ENCODE measurements around the gene SIPA1L3. TPM values are rescaled to one million over a fixed set of nuclear protein-coding genes. Genes with fewer than 3 reads are reported as not detected.

Gene SIPA1L3
- total and polyA plus RNA-seq, 2 donors from 2014 or later = 5.8 to 61.7 TPM

DNA sequence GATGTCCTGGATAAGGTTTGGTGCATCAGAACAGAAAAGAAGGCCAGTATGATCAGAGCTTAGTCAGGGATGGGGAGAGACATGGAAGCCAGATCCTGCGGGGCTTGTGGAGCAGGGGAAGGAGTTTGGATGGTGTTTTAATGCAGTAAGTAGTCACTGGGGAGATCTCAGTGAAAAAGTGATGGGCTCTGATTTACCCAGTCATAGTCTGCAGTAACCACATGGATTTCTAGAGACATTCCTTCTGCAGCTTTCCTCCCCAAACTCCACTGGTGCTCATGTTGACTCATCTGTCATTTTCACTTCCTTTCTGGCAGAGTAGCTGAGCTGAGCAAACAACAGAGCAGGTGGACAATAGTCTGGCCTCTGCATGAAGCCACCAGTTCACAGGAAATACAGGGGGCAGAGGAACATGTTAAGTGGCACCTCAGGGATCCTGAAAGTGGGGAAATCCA lies 172.9 kb downstream of the SIPA1L3 start:
- Histone ChIP-seq H3K36me3 (ENCODE audit: control insufficient read depth in 2 of 3, insufficient read depth in 3 of 3, low read length in 3 of 3) (peaks cover 0 to 9% (median 0%) of the 10 kb centered on the region in 3 donors), H3K4me3 (ENCODE audit: low read length in 3 of 3) (no peak overlapping the region), H3K9ac (ENCODE audit: low read length in 3 of 3) (no peak overlapping the region), H3K9me3 (ENCODE audit: control insufficient read depth in 2 of 3, insufficient read depth in 1 of 3, low read length in 3 of 3) (no peaks in the 10 kb centered on the region), H3K27ac (ENCODE audit: low read depth in 2 of 2, low read length in 2 of 2) (no peak overlapping the region), H3K4me1 (ENCODE audit: control insufficient read depth in 2 of 3, insufficient read depth in 2 of 3, low read depth in 1 of 3, low read length in 3 of 3) (peaks cover 0 to 2% (median 0%) of the 10 kb centered on the region in 3 donors), H3K27me3 (ENCODE audit: control insufficient read depth, insufficient read depth, low read length) (no peaks in the 10 kb centered on the region)
- peak in 1 of 5 donors; percentile 29 for DNase-seq
- no peak for TF ChIP-seq CTCF (IDR thresholded peaks at IDR 0.05; ENCODE audit: borderline replicate concordance, extremely low read depth, insufficient read depth)
- no peak for FAIRE-seq
- intact Hi-C loops (cut with DNase I) = no loop called here

DNA sequence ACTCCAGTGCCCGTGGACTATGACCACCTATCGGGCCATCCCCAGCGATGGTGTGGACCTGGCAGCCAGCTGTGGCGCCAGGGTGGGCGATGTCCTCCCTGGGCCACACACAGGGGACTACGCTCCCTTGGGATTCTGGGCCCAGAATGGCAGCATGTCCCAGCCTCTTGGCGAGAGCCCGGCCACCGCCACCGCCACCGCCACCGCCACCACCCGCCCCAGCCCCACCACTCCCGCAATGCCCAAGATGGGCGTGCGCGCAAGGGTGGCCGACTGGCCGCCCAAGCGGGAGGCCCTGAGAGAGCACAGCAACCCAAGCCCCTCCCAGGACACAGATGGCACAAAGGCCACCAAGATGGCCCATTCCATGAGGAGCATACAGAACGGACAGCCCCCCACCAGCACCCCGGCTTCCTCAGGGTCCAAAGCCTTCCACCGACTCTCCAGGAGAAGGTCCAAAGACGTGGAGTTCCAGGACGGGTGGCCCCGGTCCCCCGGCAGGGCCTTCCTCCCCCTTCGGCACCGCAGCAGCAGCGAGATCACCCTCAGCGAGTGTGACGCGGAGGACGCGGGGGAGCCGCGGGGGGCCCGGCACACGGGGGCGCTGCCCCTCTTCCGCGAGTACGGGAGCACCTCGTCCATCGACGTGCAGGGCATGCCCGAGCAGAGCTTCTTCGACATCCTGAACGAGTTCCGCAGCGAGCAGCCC lies 174.7 kb downstream of the SIPA1L3 start:
- peaks cover 0 to 2% (median 0%) of the 10 kb centered on the region in 3 donors for H3K4me1 ChIP-seq (ENCODE audit: control insufficient read depth in 2 of 3, insufficient read depth in 2 of 3, low read depth in 1 of 3, low read length in 3 of 3)
- no peak for FAIRE-seq
- H3K9me3 ChIP-seq (ENCODE audit: control insufficient read depth in 2 of 3, insufficient read depth in 1 of 3, low read length in 3 of 3) = no peaks in the 10 kb centered on the region
- H3K27ac ChIP-seq (ENCODE audit: low read depth in 2 of 2, low read length in 2 of 2) = no peak overlapping the region
- intact Hi-C loops (cut with DNase I) = no loop called here
- no peak overlapping the region for H3K4me3 ChIP-seq (ENCODE audit: low read length in 3 of 3)
- TF ChIP-seq CTCF (IDR thresholded peaks at IDR 0.05; ENCODE audit: borderline replicate concordance, extremely low read depth, insufficient read depth) = no peak
- no peaks in the 10 kb centered on the region for H3K27me3 ChIP-seq (ENCODE audit: control insufficient read depth, insufficient read depth, low read length)
- no peak for DNase-seq
- no peak overlapping the region for H3K9ac ChIP-seq (ENCODE audit: low read length in 3 of 3)
- H3K36me3 ChIP-seq (ENCODE audit: control insufficient read depth in 2 of 3, insufficient read depth in 3 of 3, low read length in 3 of 3) = peaks cover 0 to 9% (median 0%) of the 10 kb centered on the region in 3 donors

- Histone ChIP-seq H3K36me3 (ENCODE audit: control insufficient read depth in 2 of 3, insufficient read depth in 3 of 3, low read length in 3 of 3) (peaks cover 0 to 9% (median 0%) of the 10 kb centered on the region in 3 donors), H3K4me3 (ENCODE audit: low read length in 3 of 3) (no peak overlapping the region), H3K27ac (ENCODE audit: low read depth in 2 of 2, low read length in 2 of 2) (no peak overlapping the region), H3K9me3 (ENCODE audit: control insufficient read depth in 2 of 3, insufficient read depth in 1 of 3, low read length in 3 of 3) (no peaks in the 10 kb centered on the region), H3K9ac (ENCODE audit: low read length in 3 of 3) (no peak overlapping the region), H3K27me3 (ENCODE audit: control insufficient read depth, insufficient read depth, low read length) (no peaks in the 10 kb centered on the region), H3K4me1 (ENCODE audit: control insufficient read depth in 2 of 3, insufficient read depth in 2 of 3, low read depth in 1 of 3, low read length in 3 of 3) (peaks cover 0 to 2% (median 0%) of the 10 kb centered on the region in 3 donors)
- TF ChIP-seq CTCF (IDR thresholded peaks at IDR 0.05; ENCODE audit: borderline replicate concordance, extremely low read depth, insufficient read depth) = no peak
- intact Hi-C loops (cut with DNase I) = no loop called here
- DNase-seq (peak in 1 of 5 donors; percentile 77), FAIRE-seq (no peak)
These were observed 175.5 kb downstream of the SIPA1L3 start for GRCh38 chr19:38082256-38083118.
